GM13976 (cell line): ENCODE results near the gene TNS1.

Experiments used
- DNase-seq: peaks from one replicate; pipeline ENCODE4 v3.0.0; 2012; ENCODE audit warnings: low spot score
- CTCF ChIP-seq: IDR thresholded peaks from 2 replicates; pipeline ENCODE4 v1.5.1; 2012; ENCODE audit warnings: borderline replicate concordance, mild to moderate bottlenecking; ENCODE audit not compliant: insufficient read depth; ENCODE audit errors: extremely low read depth, missing control alignments, control extremely low read depth
- in situ Hi-C: fragments of 300-500 bp; cut with MboI; formaldehyde crosslinking; loops from one replicate; pipeline ENCODE4 v1.12.0; 2022; ENCODE audit warnings: low sequenced_read_pairs, mixed read lengths, inconsistent platforms; ENCODE audit not compliant: unreplicated experiment

The TNS1 gene

GRCh38 chr2:217775920-217776503, 226.8 kb downstream of the TNS1 start:
- in situ Hi-C loops, result loop anchor here (25.0 kb wide), 2 partner anchors 111 to 286 kb away; partner anchors contain the start of gene RUFY4
- TF ChIP-seq CTCF, result no peak

GRCh38 chr2:217774232-217774631, 228.6 kb downstream of the TNS1 start:
- no peak for TF ChIP-seq CTCF
- no peak for DNase-seq
- in situ Hi-C loops, result no loop called here

More at GRCh38 chr2:217775920-217776503, 226.8 kb downstream of the TNS1 start:
- DNase-seq, result no peak

GRCh38 chr2:217773539-217773938, 229.3 kb downstream of the TNS1 start:
- no peak for TF ChIP-seq CTCF
- DNase-seq, result no peak
- in situ Hi-C loops, result no loop called here

- in situ Hi-C loops, result no loop called here
- no peak for TF ChIP-seq CTCF
- DNase-seq, result no peak
Observed at GRCh38 chr2:217766356-217766755, 236.4 kb downstream of the TNS1 start.

- TF ChIP-seq CTCF, result no peak
- DNase-seq, result no peak
- in situ Hi-C loops, result no loop called here
Observed at GRCh38 chr2:217761645-217762277, 241.0 kb downstream of the TNS1 start.

- DNase-seq, result no peak
- in situ Hi-C loops, result no loop called here
- no peak for TF ChIP-seq CTCF
Observed at GRCh38 chr2:217759991-217760390, 242.8 kb downstream of the TNS1 start.
